GM19455 (cell line): ENCODE results near the gene SLC22A23.
"Not testable (repeated sequence)": the region's sequence is repeated elsewhere in the genome, so short reads cannot be mapped to it uniquely, and the experiment has no call there.

Source experiments
- ATAC-seq: cut with Tn5 transposase; IDR thresholded peaks from one replicate; pipeline ENCODE4 v1.9.1; 2021; ENCODE audit not compliant: unreplicated experiment

SLC22A23 gene

GRCh38 chr6:3253597-3253961, 203.3 kb downstream of the SLC22A23 start:
- no peak for ATAC-seq

GRCh38 chr6:3252861-3253596, 203.8 kb downstream of the SLC22A23 start:
- no peak for ATAC-seq

- no peak for ATAC-seq
Measured at GRCh38 chr6:3252369-3252768, 204.5 kb downstream of the SLC22A23 start.

- peak; percentile 78 for ATAC-seq
Measured at GRCh38 chr6:3251462-3252314, 205.2 kb downstream of the SLC22A23 start.

- no peak for ATAC-seq
Measured at GRCh38 chr6:3250231-3250675, 206.6 kb downstream of the SLC22A23 start.

GRCh38 chr6:3249821-3250220, 207.0 kb downstream of the SLC22A23 start:
- ATAC-seq, result no peak

- ATAC-seq, result no peak
Measured at GRCh38 chr6:3247255-3248146, 209.3 kb downstream of the SLC22A23 start.

- no peak for ATAC-seq
Measured at GRCh38 chr6:3245216-3245615, 211.6 kb downstream of the SLC22A23 start.

GRCh38 chr6:3244832-3245161, 212.1 kb downstream of the SLC22A23 start:
- not testable (repeated sequence) for ATAC-seq

- no peak for ATAC-seq
Measured at GRCh38 chr6:3244003-3244831, 212.6 kb downstream of the SLC22A23 start.

- no peak for ATAC-seq
Measured at GRCh38 chr6:3242768-3243167, 214.1 kb downstream of the SLC22A23 start.

GRCh38 chr6:3241745-3242144, 215.1 kb downstream of the SLC22A23 start:
- not testable (repeated sequence) for ATAC-seq

GRCh38 chr6:3240595-3240994, 216.3 kb downstream of the SLC22A23 start:
- no peak for ATAC-seq

- ATAC-seq, result no peak
Measured at GRCh38 chr6:3239110-3239830, 217.6 kb downstream of the SLC22A23 start.

- ATAC-seq, result no peak
Measured at GRCh38 chr6:3237761-3238662, 218.8 kb downstream of the SLC22A23 start.

GRCh38 chr6:3236005-3236404, 220.8 kb downstream of the SLC22A23 start:
- ATAC-seq, result no peak

GRCh38 chr6:3235486-3235885, 221.4 kb downstream of the SLC22A23 start:
- ATAC-seq, result no peak

- no peak for ATAC-seq
Measured at GRCh38 chr6:3233904-3234303, 222.9 kb downstream of the SLC22A23 start.

- ATAC-seq, result no peak
Measured at GRCh38 chr6:3233321-3233720, 223.5 kb downstream of the SLC22A23 start.
